Transverse colon (tissue), 4 donors: ENCODE measurements around the gene FAM83D. TPM values are rescaled to one million over a fixed set of nuclear protein-coding genes. Genes with fewer than 3 reads are reported as not detected.

Source experiments
- DNase-seq: peaks from one replicate; pipeline ENCODE4 v3.0.0-alpha.2; 2019
- H3K27ac ChIP-seq, 4 donors: fragments of 200-600 bp; sonication (generic); 2 replicates each; pipeline ENCODE4 v1.5.1; 2016 to 2018; ENCODE audit warnings: inconsistent platforms in 4 of 4
- H3K27me3 ChIP-seq: fragments of 200-600 bp; sonication (generic); 2 replicates; pipeline ENCODE4 v1.5.1; 2017; ENCODE audit warnings: inconsistent platforms
- H3K36me3 ChIP-seq, 4 donors: fragments of 200-600 bp; sonication (generic); 2 replicates each; pipeline ENCODE4 v1.5.1; 2017 to 2019; ENCODE audit warnings: inconsistent platforms in 4 of 4
- H3K4me1 ChIP-seq, 4 donors: fragments of 200-600 bp; sonication (generic); 2 replicates each; pipeline ENCODE4 v1.5.1; 2017 to 2020; ENCODE audit warnings: inconsistent platforms in 4 of 4
- H3K4me3 ChIP-seq, 4 donors: fragments of 200-600 bp; sonication (generic); 1 replicate in 1 of 4; 2 replicates in 3 of 4; pipeline versions ENCODE4 v1.5.1 to v1.6.1; 2017 to 2019; ENCODE audit warnings: inconsistent platforms in 4 of 4
- H3K9me3 ChIP-seq, 2 donors: fragments of 200-600 bp; sonication (generic); 2 replicates each; pipeline ENCODE4 v1.5.1; 2017 to 2019; ENCODE audit warnings: inconsistent platforms in 2 of 2
- EP300 ChIP-seq: sonication (generic); formaldehyde crosslinking; IDR thresholded peaks from one replicate; pipeline ENCODE4 v1.6.1; 2017; ENCODE audit warnings: antibody characterized with exemption, low read depth
- POLR2A ChIP-seq: fragments of 450-650 bp; IDR thresholded peaks from one replicate; pipeline ENCODE4 v1.6.1; 2016; ENCODE audit warnings: antibody characterized with exemption, mild to moderate bottlenecking, moderate library complexity
- POLR2AphosphoS5 ChIP-seq, 3 donors: sonication (generic); formaldehyde crosslinking; IDR thresholded peaks; one replicate each; pipeline ENCODE4 v1.6.1; 2016; ENCODE audit warnings: antibody characterized with exemption in 3 of 3
- WGBS, 2 donors: methylation state at CpG; one replicate each; pipeline ENCODE4 v1.1.5; 2018; ENCODE audit warnings: low coverage in 1 of 2; 5-methylcytosine and 5-hydroxymethylcytosine counted together
- in situ Hi-C, 4 donors: fragments of 200-750 bp; cut with MboI; loops; one replicate each; pipeline versions ENCODE4 v1.15.0 to v1.15.1; 2017; ENCODE audit warnings: low sequenced_read_pairs in 3 of 4, low pct_ligation_motif_present in 1 of 4, low pct_unique_long_range_greater_than_20kb in 1 of 4
- intact Hi-C: fragments of 100-400 bp; cut with DNase I; formaldehyde crosslinking; loops from one replicate; pipeline ENCODE4 v1.15.1; 2023; ENCODE audit warnings: low total_unique reads
- total RNA-seq, 4 donors: library from RNA; depleted of rRNA; stranded (reverse); fragments of >200 nt; gene quantifications; one replicate each; pipeline ENCODE4 v1.1.0, GENCODE V29; 2016
- TF ChIP-seq, protein P1 (sequence below), 5 experiments: fragments of 200-600 bp in 3 of 5; fragments of 450-650 bp in 2 of 5; sonication (generic) in 3 of 5; IDR thresholded peaks; 1 replicate in 2 of 5; 2 replicates in 3 of 5; pipeline ENCODE4 v1.5.1; 2016 to 2017; ENCODE audit warnings: antibody characterized with exemption in 5 of 5, inconsistent platforms in 3 of 5, mild to moderate bottlenecking in 2 of 5, moderate library complexity in 1 of 5

Gene FAM83D
- total RNA-seq, 4 donors from 2014 or later = 7.2 to 42.3 (median 19.6) TPM

DNA sequence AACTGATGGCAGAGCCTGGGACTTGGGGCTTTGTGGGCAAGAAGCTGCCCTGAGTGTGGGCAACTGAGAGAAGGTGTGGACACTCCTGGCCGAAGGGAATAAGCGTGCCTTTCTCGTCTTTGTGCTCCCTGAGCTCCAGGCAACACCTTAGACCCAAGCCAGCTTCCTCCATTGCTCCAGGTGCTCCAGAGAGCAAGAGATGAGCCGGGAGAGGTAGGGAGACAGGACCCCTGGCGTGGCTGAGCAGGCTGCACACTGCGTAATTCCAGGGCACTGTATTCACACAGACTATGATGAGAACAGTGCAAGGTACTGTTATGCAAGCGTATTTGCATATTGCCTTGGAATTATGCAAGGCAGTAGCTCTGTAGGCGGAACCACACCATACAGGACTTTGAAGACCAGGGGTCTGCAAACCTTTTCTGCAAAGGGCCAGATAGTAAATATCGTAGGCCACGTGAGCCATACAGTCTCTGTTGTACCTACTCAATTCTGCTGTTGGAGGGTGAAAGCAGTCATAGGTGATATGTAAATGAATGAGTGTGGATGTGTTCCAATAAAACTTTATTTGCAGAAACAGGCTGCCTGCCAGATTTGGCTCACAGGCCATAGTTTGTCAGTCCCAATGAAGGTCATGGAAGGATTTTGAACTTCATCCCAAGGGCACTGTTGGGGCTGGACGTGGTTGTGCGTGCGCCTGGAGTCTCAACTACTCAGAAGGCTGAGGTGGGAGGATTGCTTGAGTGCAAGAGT, 42.1 kb upstream of the FAM83D start:
- 69 to 88% methylated on average over 4 to 13 of the region's 13 CpGs for WGBS, 2 donors

DNA sequence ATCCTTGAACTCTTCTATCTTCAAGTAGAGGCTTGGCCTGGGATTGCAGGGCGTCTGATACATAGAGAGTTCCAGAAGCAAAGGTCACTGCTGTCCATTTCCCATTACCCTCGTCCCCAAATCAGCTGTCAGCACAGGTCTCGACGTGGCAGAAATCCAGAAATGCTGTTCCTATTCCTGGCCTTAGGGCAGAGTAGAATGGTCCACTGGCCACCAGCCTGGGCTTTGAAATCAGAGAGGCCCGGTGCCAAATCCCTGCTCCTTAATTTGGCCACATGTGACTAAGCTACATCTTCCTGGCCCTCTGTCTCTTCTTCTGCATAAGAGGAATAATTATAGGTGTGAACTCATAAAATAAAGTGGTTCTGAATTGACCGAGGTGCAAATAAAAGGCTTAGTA, 40.9 kb upstream of the FAM83D start:
- no peak for DNase-seq
- intact Hi-C loops (no loop called here), in situ Hi-C loops (loop anchor here in 1 of 4 donors (25.0 kb wide), 1 partner anchor 248 kb away; no protein-coding TSS in a partner anchor)
- WGBS, 2 donors = 75 to 80% methylated on average over 3 to 6 of the region's 6 CpGs
- H3K4me3 ChIP-seq = no peak overlapping the region
- H3K36me3 ChIP-seq = no peaks in the 10 kb centered on the region
- H3K27me3 ChIP-seq = peaks cover 13% of the 10 kb centered on the region
- TF ChIP-seq EP300 = no peak
- no peak for TF ChIP-seq POLR2AphosphoS5 (IDR thresholded peaks at IDR 0.05)
- TF ChIP-seq, protein P1, sequence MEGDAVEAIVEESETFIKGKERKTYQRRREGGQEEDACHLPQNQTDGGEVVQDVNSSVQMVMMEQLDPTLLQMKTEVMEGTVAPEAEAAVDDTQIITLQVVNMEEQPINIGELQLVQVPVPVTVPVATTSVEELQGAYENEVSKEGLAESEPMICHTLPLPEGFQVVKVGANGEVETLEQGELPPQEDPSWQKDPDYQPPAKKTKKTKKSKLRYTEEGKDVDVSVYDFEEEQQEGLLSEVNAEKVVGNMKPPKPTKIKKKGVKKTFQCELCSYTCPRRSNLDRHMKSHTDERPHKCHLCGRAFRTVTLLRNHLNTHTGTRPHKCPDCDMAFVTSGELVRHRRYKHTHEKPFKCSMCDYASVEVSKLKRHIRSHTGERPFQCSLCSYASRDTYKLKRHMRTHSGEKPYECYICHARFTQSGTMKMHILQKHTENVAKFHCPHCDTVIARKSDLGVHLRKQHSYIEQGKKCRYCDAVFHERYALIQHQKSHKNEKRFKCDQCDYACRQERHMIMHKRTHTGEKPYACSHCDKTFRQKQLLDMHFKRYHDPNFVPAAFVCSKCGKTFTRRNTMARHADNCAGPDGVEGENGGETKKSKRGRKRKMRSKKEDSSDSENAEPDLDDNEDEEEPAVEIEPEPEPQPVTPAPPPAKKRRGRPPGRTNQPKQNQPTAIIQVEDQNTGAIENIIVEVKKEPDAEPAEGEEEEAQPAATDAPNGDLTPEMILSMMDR (IDR thresholded peaks at IDR 0.05) = no peak
- TF ChIP-seq POLR2A = no peak
- peaks cover 0 to 6% (median 0%) of the 10 kb centered on the region in 4 donors for H3K4me1 ChIP-seq
- H3K9me3 ChIP-seq = no peaks in the 10 kb centered on the region
- H3K27ac ChIP-seq = no peak overlapping the region

More for the DNA sequence above, 42.1 kb upstream of the FAM83D start:
- H3K27me3 ChIP-seq = peaks cover 24% of the 10 kb centered on the region
- no peak for DNase-seq
- intact Hi-C loops = no loop called here
- TF ChIP-seq EP300 (no peak), POLR2AphosphoS5 (IDR thresholded peaks at IDR 0.05) (no peak), POLR2A (no peak)
- TF ChIP-seq, protein P1 (IDR thresholded peaks at IDR 0.05) = no peak
- H3K36me3 ChIP-seq = no peaks in the 10 kb centered on the region
- H3K4me1 ChIP-seq = peaks cover 0 to 6% (median 0%) of the 10 kb centered on the region in 4 donors
- no peak overlapping the region for H3K27ac ChIP-seq
- H3K9me3 ChIP-seq = no peaks in the 10 kb centered on the region
- in situ Hi-C loops = loop anchor here in 1 of 4 donors (25.0 kb wide), 1 partner anchor 247 kb away; no protein-coding TSS in a partner anchor
- no peak overlapping the region for H3K4me3 ChIP-seq

DNA sequence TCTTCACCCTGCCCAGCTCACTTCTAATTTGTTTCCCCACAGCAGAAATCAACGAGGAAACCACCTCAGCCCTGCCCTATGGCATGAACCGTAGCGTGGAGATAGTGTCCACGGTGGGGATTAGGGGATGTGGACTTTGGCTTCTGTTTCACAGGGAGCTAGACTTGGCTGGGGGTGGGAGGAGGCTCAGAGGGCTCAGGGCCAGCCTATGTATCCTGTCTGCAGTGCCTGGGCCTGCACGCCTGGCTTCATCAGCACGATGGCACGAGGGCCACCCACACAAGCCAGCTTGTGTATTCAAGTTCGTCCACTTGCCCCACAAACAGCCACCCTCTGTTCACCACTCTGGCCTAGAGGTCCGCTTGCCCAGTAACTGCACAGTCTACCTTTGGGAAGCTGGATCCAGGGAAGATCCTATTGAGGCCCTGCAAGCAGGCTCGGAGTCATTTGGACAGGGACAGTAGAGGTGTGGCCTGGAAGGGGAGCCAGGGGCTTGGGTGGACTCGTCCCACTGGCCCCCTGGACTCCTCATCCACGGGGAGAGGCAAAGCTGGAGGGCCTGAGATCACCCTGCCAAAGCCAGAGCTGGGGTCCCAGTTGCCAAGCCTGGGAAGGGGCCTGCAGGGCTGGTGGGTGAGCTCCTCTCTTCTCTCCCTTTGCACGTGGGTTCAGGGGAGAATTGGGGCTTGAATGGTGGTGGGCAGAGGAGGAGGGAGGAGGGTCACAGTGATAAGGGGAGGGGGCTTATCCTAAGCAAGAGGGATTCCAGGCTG, 38.0 kb upstream of the FAM83D start:
- Histone ChIP-seq H3K27me3 (peaks cover 11% of the 10 kb centered on the region), H3K4me3 (no peak overlapping the region), H3K9me3 (no peaks in the 10 kb centered on the region), H3K4me1 (peaks cover 0 to 1% (median 0%) of the 10 kb centered on the region in 4 donors), H3K27ac (no peak overlapping the region), H3K36me3 (no peaks in the 10 kb centered on the region)
- DNase-seq = no peak
- in situ Hi-C loops (loop anchor here in 1 of 4 donors (25.0 kb wide), 1 partner anchor 251 kb away; no protein-coding TSS in a partner anchor), intact Hi-C loops (no loop called here)
- WGBS, 2 donors = 68% methylated on average over 13 of the region's 13 CpGs; no CpG with 5 or more reads in 1 of the 2 donors
- TF ChIP-seq POLR2A (no peak), EP300 (no peak), POLR2AphosphoS5 (IDR thresholded peaks at IDR 0.05) (no peak)
- TF ChIP-seq, protein P1 (IDR thresholded peaks at IDR 0.05) = no peak

DNA sequence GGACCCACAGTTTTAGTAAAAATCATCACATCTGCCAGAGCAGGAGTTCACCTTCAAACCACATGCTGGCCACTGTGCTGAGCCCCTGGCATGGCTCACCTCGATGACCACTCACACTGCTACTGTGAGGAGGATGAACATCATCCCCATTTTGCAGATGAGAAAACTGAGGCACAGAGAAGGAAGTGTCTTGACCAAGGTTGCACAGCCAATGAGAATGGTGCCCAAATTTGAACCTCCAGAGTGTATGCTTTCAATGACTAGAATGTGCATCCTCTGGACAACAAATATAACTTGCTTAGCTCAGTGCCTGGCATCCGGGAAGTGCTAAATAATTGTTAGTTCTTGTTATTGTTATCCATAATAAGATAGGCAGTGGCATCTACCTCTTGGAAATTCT, 37.2 kb upstream of the FAM83D start:
- peaks cover 19% of the 10 kb centered on the region for H3K27me3 ChIP-seq
- no peaks in the 10 kb centered on the region for H3K9me3 ChIP-seq
- H3K36me3 ChIP-seq = no peaks in the 10 kb centered on the region
- H3K27ac ChIP-seq = no peak overlapping the region
- no peak for TF ChIP-seq EP300
- TF ChIP-seq POLR2A = no peak
- intact Hi-C loops = no loop called here
- H3K4me1 ChIP-seq = peaks cover 2 to 9% (median 5%) of the 10 kb centered on the region in 4 donors
- in situ Hi-C loops = loop anchor here in 1 of 4 donors (25.0 kb wide), 1 partner anchor 252 kb away; no protein-coding TSS in a partner anchor
- WGBS, 2 donors = 72 to 83% methylated on average over 1 to 2 of the region's 2 CpGs
- DNase-seq = no peak
- H3K4me3 ChIP-seq = no peak overlapping the region
